Aorta (tissue), 5 donors: Measurements from ENCODE around the gene FLYWCH1. TPM values are rescaled to one million over a fixed set of nuclear protein-coding genes. Genes with fewer than 3 reads are reported as not detected.
"Not testable (repeated sequence)": the region's sequence is repeated elsewhere in the genome, so short reads cannot be mapped to it uniquely, and the experiment has no call there.

ENCODE experiments used
- ATAC-seq: fragments of 200-7000 bp; cut with Tn5 transposase; one replicate; pipeline ENCODE4 v1.9.1; 2022; ENCODE audit warnings: moderate library complexity; ENCODE audit not compliant: low FRiP score
- DNase-seq, 2 donors: peaks; one replicate each; pipeline ENCODE4 v3.0.0-alpha.2; 2020
- H3K27ac ChIP-seq, 2 donors: one replicate each; pipeline ENCODE4 v1.5.1; 2013; ENCODE audit warnings: low read length in 2 of 2, mild to moderate bottlenecking in 2 of 2, moderate library complexity in 2 of 2, control low read depth in 1 of 2, inconsistent platforms in 1 of 2, low read depth in 1 of 2
- H3K27me3 ChIP-seq, 2 donors: one replicate each; pipeline ENCODE4 v1.6.1; 2013; ENCODE audit warnings: control low read depth in 1 of 2, low read length in 1 of 2, mild to moderate bottlenecking in 1 of 2, moderate library complexity in 1 of 2; ENCODE audit not compliant: insufficient read depth in 2 of 2, control insufficient read depth in 1 of 2
- H3K36me3 ChIP-seq, 2 donors: one replicate each; pipeline ENCODE4 v1.6.1; 2013; ENCODE audit warnings: control low read depth in 1 of 2, low read length in 1 of 2, mild to moderate bottlenecking in 1 of 2; ENCODE audit not compliant: insufficient read depth in 2 of 2, control insufficient read depth in 1 of 2
- H3K4me1 ChIP-seq, 2 donors: one replicate each; pipeline ENCODE4 v1.6.1; 2013; ENCODE audit warnings: low read length in 2 of 2, control low read depth in 1 of 2, mild to moderate bottlenecking in 1 of 2, moderate library complexity in 1 of 2; ENCODE audit not compliant: insufficient read depth in 2 of 2, control insufficient read depth in 1 of 2
- H3K4me3 ChIP-seq, 2 donors: one replicate each; pipeline ENCODE4 v1.5.1; 2013; ENCODE audit warnings: low read length in 2 of 2, control low read depth in 1 of 2, mild to moderate bottlenecking in 1 of 2
- H3K9me3 ChIP-seq: one replicate; pipeline ENCODE4 v1.6.1; 2013; ENCODE audit warnings: mild to moderate bottlenecking, low read length; ENCODE audit not compliant: control insufficient read depth
- WGBS, 2 donors: extraction: QIAGEN DNeasy Blood & Tissue Kit; methylation state at CpG; one replicate each; pipeline ENCODE4 v1.1.7; 2013; 5-methylcytosine and 5-hydroxymethylcytosine counted together
- intact Hi-C, 2 donors: fragments of 100-400 bp; cut with DNase I; formaldehyde crosslinking; loops; one replicate each; pipeline versions ENCODE4 v1.14.2 to v1.15.0; 2022
- polyA plus RNA-seq, 2 donors: library from polyadenylated mRNA; stranded (reverse); fragments of 200-250 nt; gene quantifications; one replicate each; pipeline ENCODE4 v1.2.3, GENCODE V29; 2013
- total RNA-seq, 2 donors: library from RNA; stranded (reverse); fragmentation: NEBNext Ultra II Directional; extraction: Animal tissue kit (Norgen Biotek cat#: 25700); gene quantifications; one replicate each; pipeline ENCODE4 v1.2.1, GENCODE V29; 2021
- donor health status: healthy with polysubstance abuse.
- donor health status: Bipolar disorder and iron deficiency.
- donor health status: DM: no; HTN: no; CAD: no.
- donor health status: DM: no; HTN: no; CAD: no.
- donor health status: DM: yes; HTN: yes; CAD: no.

The FLYWCH1 gene
- total and polyA plus RNA-seq, 4 donors = 24.2 to 103 (median 56.5) TPM

DNA sequence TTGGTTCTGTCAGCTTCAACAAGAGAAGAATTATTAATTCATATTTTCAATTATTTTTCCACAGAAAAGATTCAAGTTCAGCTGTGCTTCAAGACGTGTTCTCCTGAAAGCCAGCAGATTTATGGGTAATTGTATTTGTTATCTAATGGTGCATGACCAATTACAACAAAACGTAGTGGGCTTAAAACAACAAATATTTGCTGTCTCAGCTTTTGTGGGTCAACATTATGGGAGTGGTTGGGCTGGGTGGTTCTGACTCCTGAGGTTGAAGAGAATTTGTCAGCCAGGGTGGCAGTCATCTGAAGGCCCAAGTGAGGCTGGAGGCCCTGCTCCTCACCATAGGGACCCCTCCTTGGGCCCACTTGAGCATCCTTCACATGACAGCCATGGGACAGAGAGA is 28.2 kb downstream of the FLYWCH1 start:
- 49 to 61% methylated on average over 2 of the region's 2 CpGs for WGBS, 2 donors
- peaks cover 3 to 7% of the 10 kb centered on the region in 2 donors for H3K36me3 ChIP-seq
- no peaks in the 10 kb centered on the region for H3K4me1 ChIP-seq
- no peaks in the 10 kb centered on the region for H3K9me3 ChIP-seq
- H3K4me3 ChIP-seq = no peak overlapping the region
- no peak overlapping the region for H3K27ac ChIP-seq
- ATAC-seq (no peak), DNase-seq (no peak)
- intact Hi-C loops = no loop called here
- H3K27me3 ChIP-seq = no peaks in the 10 kb centered on the region

DNA sequence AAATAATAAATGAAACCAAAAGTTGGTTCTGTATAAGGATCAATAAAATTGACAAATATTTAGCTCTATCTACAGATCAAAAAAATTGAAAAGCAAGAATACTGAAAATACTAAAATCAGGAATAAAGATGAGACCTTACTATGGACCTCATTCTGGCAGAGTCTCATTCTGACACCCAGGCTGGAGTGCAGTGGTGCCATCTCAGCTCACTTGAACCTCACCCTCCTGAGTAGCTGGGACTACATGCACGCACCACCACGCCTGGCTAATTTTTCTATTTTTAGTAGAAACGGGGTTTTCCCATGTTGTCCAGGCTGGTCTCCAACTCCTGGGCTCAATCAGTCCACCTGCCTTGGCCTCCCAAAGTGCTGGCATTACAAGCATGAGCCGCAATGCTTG is 30.3 kb downstream of the FLYWCH1 start:
- no peaks in the 10 kb centered on the region for H3K4me1 ChIP-seq

DNA sequence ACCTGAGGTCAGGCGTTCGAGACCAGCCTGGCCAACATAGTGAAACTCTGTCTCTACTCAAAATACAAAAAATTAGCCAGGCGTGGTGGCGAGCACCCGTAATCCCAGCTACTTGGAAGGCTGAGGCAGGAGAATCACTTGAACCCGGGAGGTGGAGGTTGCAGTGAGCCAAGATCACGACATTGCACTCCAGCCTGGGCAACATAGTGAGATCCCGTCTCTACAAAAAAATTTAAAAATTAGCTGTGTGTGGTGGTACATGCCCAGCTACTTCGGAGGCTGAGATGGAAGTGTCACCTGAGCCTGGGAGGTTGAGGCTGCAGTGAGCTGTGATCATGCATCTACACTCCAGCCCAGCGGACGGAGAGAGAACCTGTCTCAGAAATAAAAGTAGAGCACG is 32.0 kb downstream of the FLYWCH1 start:
- WGBS, 2 donors = 87 to 88% methylated on average over 12 of the region's 12 CpGs
- H3K4me1 ChIP-seq, DNase-seq, H3K27me3 ChIP-seq, intact Hi-C loops, H3K27ac ChIP-seq, H3K36me3 ChIP-seq, H3K4me3 ChIP-seq, H3K9me3 ChIP-seq, ATAC-seq: not testable (repeated sequence)

More for the DNA sequence above, 30.3 kb downstream of the FLYWCH1 start:
- no peaks in the 10 kb centered on the region for H3K27me3 ChIP-seq
- H3K9me3 ChIP-seq = no peaks in the 10 kb centered on the region
- 72% methylated on average over 4 of the region's 4 CpGs for WGBS, 2 donors
- H3K4me3 ChIP-seq = no peak overlapping the region
- H3K27ac ChIP-seq = no peak overlapping the region
- intact Hi-C loops = no loop called here
- H3K36me3 ChIP-seq = peaks cover 0 to 5% of the 10 kb centered on the region in 2 donors
- DNase-seq (no peak), ATAC-seq (no peak)

DNA sequence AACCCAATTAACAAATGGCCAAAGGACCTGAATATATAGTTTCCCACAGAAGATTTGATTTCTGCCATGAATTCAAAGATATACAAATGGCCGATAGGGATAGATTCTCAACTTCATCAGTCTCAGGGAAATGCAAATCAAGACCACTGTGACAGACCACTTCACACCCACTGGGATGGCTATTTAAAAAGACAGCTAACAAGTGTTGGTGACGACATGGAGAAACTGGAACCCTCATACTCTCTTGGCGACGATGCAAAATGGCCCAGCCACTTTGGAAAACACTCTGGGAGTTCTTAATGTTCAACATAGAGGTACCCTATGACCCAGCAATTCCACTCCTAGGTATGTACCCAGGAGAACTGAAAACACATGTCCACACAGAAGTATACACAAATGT is 34.9 kb downstream of the FLYWCH1 start:
- no peak overlapping the region for H3K27ac ChIP-seq
- ATAC-seq (no peak), DNase-seq (no peak)
- H3K27me3 ChIP-seq = no peaks in the 10 kb centered on the region
- H3K36me3 ChIP-seq = peaks cover 0 to 4% of the 10 kb centered on the region in 2 donors
- H3K4me1 ChIP-seq = no peaks in the 10 kb centered on the region
- intact Hi-C loops = no loop called here
- H3K4me3 ChIP-seq = no peak overlapping the region
- H3K9me3 ChIP-seq = no peaks in the 10 kb centered on the region
- 95 to 97% methylated on average over 4 of the region's 4 CpGs for WGBS, 2 donors

DNA sequence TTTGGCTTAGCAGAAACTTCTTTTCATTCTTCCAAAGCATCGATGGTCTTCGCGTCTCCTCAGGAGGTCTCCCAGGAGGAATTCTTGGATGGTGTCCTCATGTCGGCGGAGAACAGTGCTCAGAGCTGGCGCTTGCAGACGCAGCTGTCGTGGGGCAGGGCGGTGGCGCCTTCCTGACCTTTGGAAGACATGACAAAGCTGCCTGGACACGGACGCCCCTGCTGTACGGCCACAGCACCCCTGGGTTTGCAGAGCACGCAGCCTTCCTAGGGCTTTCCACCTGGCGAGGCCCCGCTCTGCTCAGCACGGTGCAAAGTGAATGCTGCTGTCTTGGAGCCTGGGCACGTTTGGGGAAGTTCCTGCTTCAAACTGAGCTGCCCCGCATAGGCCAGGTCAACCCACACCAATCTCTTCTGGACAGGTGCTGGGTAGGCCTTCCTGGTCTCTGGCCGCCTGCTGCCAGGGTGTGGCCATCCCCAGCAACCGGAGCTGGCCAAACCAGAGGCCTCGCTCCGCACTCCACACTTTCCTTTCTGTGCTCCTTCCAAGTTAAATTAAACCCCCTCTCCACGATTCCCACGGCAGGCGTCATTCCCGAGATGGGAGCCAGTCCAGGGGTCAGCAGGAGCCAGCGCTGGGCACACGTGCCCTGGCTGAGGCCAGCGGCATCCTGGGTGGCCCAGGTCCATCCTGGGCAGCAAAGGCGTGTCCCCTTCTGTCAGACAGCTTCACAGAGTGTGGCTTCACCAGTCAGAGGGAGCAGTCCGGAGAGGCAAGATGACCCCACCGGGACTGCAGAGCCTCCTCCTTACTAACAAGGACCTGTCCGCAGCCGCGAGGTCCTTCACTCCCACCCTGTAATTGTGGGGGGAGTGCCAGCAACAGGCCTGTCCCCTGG is 37.3 kb downstream of the FLYWCH1 start:
- no peak for DNase-seq
- no peak overlapping the region for H3K27ac ChIP-seq
- intact Hi-C loops = no loop called here
- ATAC-seq = peak; percentile 30
- no peak overlapping the region for H3K4me3 ChIP-seq
- no peaks in the 10 kb centered on the region for H3K9me3 ChIP-seq
- peaks cover 0 to 4% of the 10 kb centered on the region in 2 donors for H3K36me3 ChIP-seq
- 85 to 87% methylated on average over 36 of the region's 36 CpGs for WGBS, 2 donors
- H3K4me1 ChIP-seq = no peaks in the 10 kb centered on the region
- no peaks in the 10 kb centered on the region for H3K27me3 ChIP-seq

- ATAC-seq (no peak), DNase-seq (no peak)
- Histone ChIP-seq H3K27me3 (no peaks in the 10 kb centered on the region), H3K36me3 (peaks cover 0 to 4% of the 10 kb centered on the region in 2 donors), H3K4me1 (no peaks in the 10 kb centered on the region), H3K27ac (no peak overlapping the region), H3K4me3 (no peak overlapping the region), H3K9me3 (no peaks in the 10 kb centered on the region)
- intact Hi-C loops = no loop called here
- 89 to 90% methylated on average over 19 of the region's 19 CpGs for WGBS, 2 donors
Observed at GRCh38 chr16:2949705-2950352, 38.1 kb downstream of the FLYWCH1 start.

DNA sequence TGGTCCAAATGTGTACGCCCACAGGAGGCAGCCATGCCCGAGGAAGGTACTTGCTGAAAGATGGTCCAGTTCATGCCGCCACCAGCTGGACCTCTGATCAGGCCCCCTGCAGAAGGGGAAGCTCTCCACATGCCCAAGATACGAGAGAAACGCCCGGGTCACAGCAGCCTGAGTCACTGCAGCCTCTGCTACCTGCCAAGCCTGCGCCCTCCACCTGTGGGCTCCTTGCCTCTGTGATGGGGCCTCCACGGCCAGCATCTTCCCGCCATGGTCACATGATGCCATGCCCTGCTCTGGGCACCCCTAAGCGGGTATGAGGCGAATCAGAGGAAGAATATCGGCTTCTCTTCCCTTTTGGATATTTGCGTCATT is 38.6 kb downstream of the FLYWCH1 start:
- Histone ChIP-seq H3K27ac (no peak overlapping the region), H3K9me3 (no peaks in the 10 kb centered on the region), H3K36me3 (peaks cover 0 to 4% of the 10 kb centered on the region in 2 donors), H3K4me1 (no peaks in the 10 kb centered on the region), H3K4me3 (no peak overlapping the region), H3K27me3 (no peaks in the 10 kb centered on the region)
- DNase-seq (no peak), ATAC-seq (no peak)
- 94 to 95% methylated on average over 13 of the region's 13 CpGs for WGBS, 2 donors
- intact Hi-C loops = no loop called here

GRCh38 chr16:2950773-2951172 is 39.0 kb downstream of the FLYWCH1 start:
- Histone ChIP-seq H3K27ac (no peak overlapping the region), H3K9me3 (no peaks in the 10 kb centered on the region), H3K27me3 (no peaks in the 10 kb centered on the region), H3K36me3 (peaks cover 0 to 4% of the 10 kb centered on the region in 2 donors), H3K4me3 (no peak overlapping the region), H3K4me1 (no peaks in the 10 kb centered on the region)
- WGBS, 2 donors = 85 to 88% methylated on average over 16 of the region's 16 CpGs
- intact Hi-C loops = no loop called here
- DNase-seq (no peak), ATAC-seq (no peak)

DNA sequence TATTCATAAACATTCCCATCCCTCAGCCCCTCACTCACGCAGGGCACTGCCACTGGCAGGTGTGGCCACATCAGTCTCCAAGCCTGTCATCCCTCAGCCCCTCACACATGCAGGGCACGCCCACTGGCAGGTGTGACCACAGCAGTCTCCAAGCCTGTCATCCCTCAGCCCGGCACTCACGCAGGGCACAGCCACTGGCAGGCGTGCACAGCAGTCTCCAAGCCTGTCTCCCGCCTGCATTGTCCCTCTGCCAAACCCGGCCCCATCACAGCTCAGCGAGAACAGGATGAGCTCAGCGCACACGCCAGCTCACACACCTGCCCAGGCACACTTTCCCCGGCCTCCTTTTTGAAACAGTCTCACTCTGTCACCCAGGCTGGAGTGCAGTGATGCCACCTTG is 40.9 kb downstream of the FLYWCH1 start:
- 71 to 72% methylated on average over 11 of the region's 11 CpGs for WGBS, 2 donors
- intact Hi-C loops = no loop called here
- ATAC-seq = no peak

More for the DNA sequence above, 40.9 kb downstream of the FLYWCH1 start:
- H3K27ac ChIP-seq = no peak overlapping the region
- peaks cover 0 to 4% of the 10 kb centered on the region in 2 donors for H3K36me3 ChIP-seq
- no peaks in the 10 kb centered on the region for H3K27me3 ChIP-seq
- H3K4me1 ChIP-seq = no peaks in the 10 kb centered on the region
- H3K4me3 ChIP-seq = no peak overlapping the region
- no peak for DNase-seq
- H3K9me3 ChIP-seq = no peaks in the 10 kb centered on the region
